GM23338 (cell line): ENCODE results near the gene DLG2. TPM values are rescaled to one million over a fixed set of nuclear protein-coding genes. Genes with fewer than 3 reads are reported as not detected.

Experiments
- ATAC-seq: fragments of 200-7000 bp; cut with Tn5 transposase; 3 replicates; pipeline ENCODE4 v1.9.1; 2020
- DNase-seq: peaks from one replicate; pipeline ENCODE4 v3.0.0-alpha.2; 2015; ENCODE audit warnings: low spot score
- H2AFZ ChIP-seq: fragments of 200-600 bp; sonication (generic); 2 replicates; pipeline ENCODE4 v1.8.0; 2016; ENCODE audit warnings: antibody characterized with exemption, mild to moderate bottlenecking, moderate library complexity
- H3F3A ChIP-seq: fragments of 200-600 bp; sonication (generic); replicated peaks from 2 replicates; pipeline ENCODE4 v1.8.0; 2017; ENCODE audit warnings: antibody characterized with exemption, mixed run types, low read depth
- H3K27ac ChIP-seq: fragments of 200-600 bp; sonication (generic); 2 replicates; pipeline ENCODE4 v1.6.1; 2016; ENCODE audit warnings: low read depth
- H3K27me3 ChIP-seq: fragments of 200-600 bp; sonication (generic); 2 replicates; pipeline ENCODE4 v1.8.0; 2016; ENCODE audit warnings: mild to moderate bottlenecking, mixed run types, moderate library complexity; ENCODE audit not compliant: insufficient read depth
- H3K36me3 ChIP-seq: fragments of 200-600 bp; sonication (generic); 2 replicates; pipeline ENCODE4 v1.8.0; 2016; ENCODE audit warnings: mild to moderate bottlenecking; ENCODE audit not compliant: insufficient read depth
- H3K4me1 ChIP-seq: fragments of 200-600 bp; sonication (generic); 2 replicates; pipeline ENCODE4 v1.8.0; 2016; ENCODE audit warnings: mild to moderate bottlenecking, moderate library complexity; ENCODE audit not compliant: insufficient read depth
- H3K4me2 ChIP-seq: fragments of 200-600 bp; sonication (generic); 2 replicates; pipeline ENCODE4 v1.7.1; 2017; ENCODE audit warnings: mixed run types
- H3K4me3 ChIP-seq: fragments of 200-600 bp; sonication (generic); 2 replicates; pipeline ENCODE4 v1.6.1; 2016; ENCODE audit warnings: mixed run types
- H3K79me2 ChIP-seq: fragments of 200-600 bp; sonication (generic); replicated peaks from 2 replicates; pipeline ENCODE4 v1.8.0; 2017; ENCODE audit warnings: mild to moderate bottlenecking; ENCODE audit not compliant: insufficient read depth
- H3K9me2 ChIP-seq: fragments of 200-600 bp; sonication (generic); 2 replicates; pipeline ENCODE4 v1.8.0; 2017; ENCODE audit not compliant: insufficient read depth
- H4K20me1 ChIP-seq: fragments of 200-600 bp; sonication (generic); replicated peaks from 2 replicates; pipeline ENCODE4 v1.8.0; 2017; ENCODE audit warnings: mild to moderate bottlenecking; ENCODE audit not compliant: insufficient read depth
- H3K27ac Mint-ChIP-seq: 2 replicates; pipeline ENCODE4 v1.8.0; 2020; ENCODE audit warnings: inconsistent platforms, mild to moderate bottlenecking, moderate library complexity, mixed read lengths
- H3K27me3 Mint-ChIP-seq: 3 replicates; pipeline ENCODE4 v1.8.0; 2022; ENCODE audit warnings: low read depth, mild to moderate bottlenecking, moderate library complexity, mixed read lengths, inconsistent platforms; ENCODE audit not compliant: insufficient read depth, poor library complexity
- H3K36me3 Mint-ChIP-seq: 3 replicates; pipeline ENCODE4 v1.8.0; 2021; ENCODE audit warnings: low read depth, mild to moderate bottlenecking, inconsistent platforms, moderate library complexity, mixed read lengths
- H3K4me1 Mint-ChIP-seq: 3 replicates; pipeline ENCODE4 v1.8.0; 2020; ENCODE audit warnings: mild to moderate bottlenecking, inconsistent platforms, mixed read lengths
- H3K4me3 Mint-ChIP-seq: 3 replicates; pipeline ENCODE4 v1.8.0; 2021; ENCODE audit warnings: moderate library complexity, mild to moderate bottlenecking, inconsistent platforms, mixed read lengths
- H3K9me3 Mint-ChIP-seq: 3 replicates; pipeline ENCODE4 v1.8.0; 2020; ENCODE audit warnings: moderate library complexity, mild to moderate bottlenecking, inconsistent platforms, mixed read lengths
- CREB1 ChIP-seq: fragments of 250-450 bp; sonication (Bioruptor Pico); IDR thresholded peaks from 2 replicates; pipeline ENCODE4 v1.5.0; 2020; ENCODE audit warnings: low read depth, mild to moderate bottlenecking, moderate library complexity
- EZH2 ChIP-seq: fragments of 200-600 bp; sonication (generic); IDR thresholded peaks from one replicate; pipeline ENCODE4 v1.8.0; 2017; ENCODE audit warnings: antibody characterized with exemption, mild to moderate bottlenecking, low read depth; ENCODE audit not compliant: unreplicated experiment
- EZH2phosphoT487 ChIP-seq: fragments of 200-600 bp; sonication (generic); IDR thresholded peaks from one replicate; pipeline ENCODE4 v1.8.1; 2018; ENCODE audit warnings: antibody characterized with exemption; ENCODE audit not compliant: unreplicated experiment
- JUNB ChIP-seq: IDR thresholded peaks from one replicate; pipeline ENCODE4 v1.6.1; 2016; ENCODE audit warnings: antibody characterized with exemption; ENCODE audit not compliant: unreplicated experiment
- NANOG ChIP-seq: IDR thresholded peaks from 2 replicates; pipeline ENCODE4 v1.6.1; 2016; ENCODE audit warnings: antibody characterized with exemption, borderline replicate concordance
- STAT1 ChIP-seq: IDR thresholded peaks from one replicate; pipeline ENCODE4 v1.6.1; 2016; ENCODE audit warnings: antibody characterized with exemption; ENCODE audit not compliant: unreplicated experiment
- ZNF114 ChIP-seq: fragments of 250-450 bp; sonication (Bioruptor Pico); IDR thresholded peaks from 2 replicates; pipeline ENCODE4 v1.5.0; 2020; ENCODE audit warnings: mild to moderate bottlenecking, moderate library complexity
- ZNF331 ChIP-seq: fragments of 250-450 bp; sonication (Bioruptor Pico); IDR thresholded peaks from 2 replicates; pipeline ENCODE4 v1.5.0; 2020; ENCODE audit warnings: low read depth, mild to moderate bottlenecking, moderate library complexity
- ZNF462 ChIP-seq: fragments of 250-450 bp; sonication (Bioruptor Pico); IDR thresholded peaks from 2 replicates; pipeline ENCODE4 v1.5.0; 2020; ENCODE audit warnings: mild to moderate bottlenecking, moderate library complexity
- polyA plus RNA-seq: library from polyadenylated mRNA; unstranded; fragments of >200 nt; fragmentation: Nextera tagmentation; extraction: Ambion mirVana; gene quantifications from 2 replicates; pipeline ENCODE4 v1.2.1, GENCODE V29; 2016
- total RNA-seq: library from RNA; depleted of rRNA; stranded (reverse); fragments of >200 nt; shearing (Covaris generic); gene quantifications from 2 replicates; pipeline ENCODE4 v1.2.3, GENCODE V29; 2014
- TF ChIP-seq, protein P1 (sequence below): IDR thresholded peaks from 2 replicates; pipeline ENCODE4 v1.6.1; 2016; ENCODE audit warnings: antibody characterized with exemption
- TF ChIP-seq, protein P2 (sequence below): IDR thresholded peaks from one replicate; pipeline ENCODE4 v1.6.1; 2018; ENCODE audit warnings: antibody characterized with exemption; ENCODE audit not compliant: unreplicated experiment
- TF ChIP-seq, protein P3 (sequence below), 2 experiments: fragments of 200-600 bp in 1 of 2; sonication (generic) in 1 of 2; conservative IDR thresholded peaks; 2 replicates each; pipeline versions ENCODE4 v1.5.1 to v1.6.1; 2016 to 2017; ENCODE audit warnings: antibody characterized with exemption in 2 of 2, low read depth in 2 of 2, mild to moderate bottlenecking in 2 of 2, moderate library complexity in 1 of 2

The DLG2 gene
- total and polyA plus RNA-seq, 2 experiments from 2014 or later, result 19.8 to 21.5 TPM

DNA sequence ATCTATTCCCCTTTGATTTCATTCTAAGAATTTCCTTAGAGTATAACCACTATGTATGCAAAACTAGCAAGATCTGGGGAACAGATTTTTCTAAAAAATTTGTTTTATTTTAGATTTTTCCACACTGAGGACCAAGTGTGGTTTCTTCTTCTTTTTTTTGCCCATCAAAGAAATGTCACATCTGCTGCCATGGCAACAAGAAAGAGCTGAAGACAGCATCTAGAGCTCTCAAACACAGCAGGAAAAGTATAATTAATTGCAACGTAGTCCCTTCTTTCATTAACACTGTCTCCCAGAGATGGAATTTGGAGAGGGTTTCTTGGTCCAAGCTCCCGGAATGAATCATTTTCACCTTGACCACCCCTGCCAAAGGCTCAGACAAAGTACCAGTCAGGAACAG, 2084.3 kb downstream of the DLG2 start (continued):
- TF ChIP-seq, protein P1, sequence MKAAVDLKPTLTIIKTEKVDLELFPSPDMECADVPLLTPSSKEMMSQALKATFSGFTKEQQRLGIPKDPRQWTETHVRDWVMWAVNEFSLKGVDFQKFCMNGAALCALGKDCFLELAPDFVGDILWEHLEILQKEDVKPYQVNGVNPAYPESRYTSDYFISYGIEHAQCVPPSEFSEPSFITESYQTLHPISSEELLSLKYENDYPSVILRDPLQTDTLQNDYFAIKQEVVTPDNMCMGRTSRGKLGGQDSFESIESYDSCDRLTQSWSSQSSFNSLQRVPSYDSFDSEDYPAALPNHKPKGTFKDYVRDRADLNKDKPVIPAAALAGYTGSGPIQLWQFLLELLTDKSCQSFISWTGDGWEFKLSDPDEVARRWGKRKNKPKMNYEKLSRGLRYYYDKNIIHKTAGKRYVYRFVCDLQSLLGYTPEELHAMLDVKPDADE, result no peak

DNA sequence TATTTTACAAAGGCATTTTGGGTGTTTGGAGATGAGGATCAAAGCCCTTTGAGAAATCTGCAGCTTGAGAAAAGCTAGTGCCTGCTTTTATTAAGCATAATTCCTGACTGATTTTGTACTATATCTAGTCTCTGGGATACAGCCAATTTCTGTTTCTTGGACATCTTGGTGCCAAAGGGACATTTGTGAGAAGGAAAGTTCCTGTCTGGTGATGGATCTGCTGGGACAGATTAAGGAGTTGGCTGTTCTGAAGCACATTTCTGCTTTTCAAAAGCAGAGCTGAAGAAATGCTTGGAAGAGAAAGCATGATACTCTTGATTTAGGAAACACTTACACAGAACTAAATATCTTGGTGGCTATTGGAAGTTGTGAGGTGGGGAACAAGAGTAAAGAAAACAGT, 2086.4 kb downstream of the DLG2 start:
- 0 out of 2 replicates have a peak, but pooled peaks cover 2% of the 10 kb centered on the region for H3K4me1 ChIP-seq
- Mint-ChIP-seq H3K4me3 (no peak overlapping the region), H3K27me3 (peaks cover 2% of the 10 kb centered on the region), H3K36me3 (no peaks in the 10 kb centered on the region), H3K27ac (no peak overlapping the region), H3K4me1 (peaks cover 5% of the 10 kb centered on the region), H3K9me3 (no peaks in the 10 kb centered on the region)
- no peak overlapping the region for H3K4me2 ChIP-seq
- no peak overlapping the region for H3K27ac ChIP-seq
- no peaks in the 10 kb centered on the region for H4K20me1 ChIP-seq
- ATAC-seq (no peak), DNase-seq (no peak)
- H3K36me3 ChIP-seq, result no peaks in the 10 kb centered on the region
- H3K27me3 ChIP-seq, result no peaks in the 10 kb centered on the region
- H3K9me2 ChIP-seq, result no peaks in the 10 kb centered on the region
- no peaks in the 10 kb centered on the region for H3K79me2 ChIP-seq
- H2AFZ ChIP-seq, result no peak overlapping the region
- no peaks in the 10 kb centered on the region for H3F3A ChIP-seq
- no peak overlapping the region for H3K4me3 ChIP-seq
- TF ChIP-seq, protein P2, sequence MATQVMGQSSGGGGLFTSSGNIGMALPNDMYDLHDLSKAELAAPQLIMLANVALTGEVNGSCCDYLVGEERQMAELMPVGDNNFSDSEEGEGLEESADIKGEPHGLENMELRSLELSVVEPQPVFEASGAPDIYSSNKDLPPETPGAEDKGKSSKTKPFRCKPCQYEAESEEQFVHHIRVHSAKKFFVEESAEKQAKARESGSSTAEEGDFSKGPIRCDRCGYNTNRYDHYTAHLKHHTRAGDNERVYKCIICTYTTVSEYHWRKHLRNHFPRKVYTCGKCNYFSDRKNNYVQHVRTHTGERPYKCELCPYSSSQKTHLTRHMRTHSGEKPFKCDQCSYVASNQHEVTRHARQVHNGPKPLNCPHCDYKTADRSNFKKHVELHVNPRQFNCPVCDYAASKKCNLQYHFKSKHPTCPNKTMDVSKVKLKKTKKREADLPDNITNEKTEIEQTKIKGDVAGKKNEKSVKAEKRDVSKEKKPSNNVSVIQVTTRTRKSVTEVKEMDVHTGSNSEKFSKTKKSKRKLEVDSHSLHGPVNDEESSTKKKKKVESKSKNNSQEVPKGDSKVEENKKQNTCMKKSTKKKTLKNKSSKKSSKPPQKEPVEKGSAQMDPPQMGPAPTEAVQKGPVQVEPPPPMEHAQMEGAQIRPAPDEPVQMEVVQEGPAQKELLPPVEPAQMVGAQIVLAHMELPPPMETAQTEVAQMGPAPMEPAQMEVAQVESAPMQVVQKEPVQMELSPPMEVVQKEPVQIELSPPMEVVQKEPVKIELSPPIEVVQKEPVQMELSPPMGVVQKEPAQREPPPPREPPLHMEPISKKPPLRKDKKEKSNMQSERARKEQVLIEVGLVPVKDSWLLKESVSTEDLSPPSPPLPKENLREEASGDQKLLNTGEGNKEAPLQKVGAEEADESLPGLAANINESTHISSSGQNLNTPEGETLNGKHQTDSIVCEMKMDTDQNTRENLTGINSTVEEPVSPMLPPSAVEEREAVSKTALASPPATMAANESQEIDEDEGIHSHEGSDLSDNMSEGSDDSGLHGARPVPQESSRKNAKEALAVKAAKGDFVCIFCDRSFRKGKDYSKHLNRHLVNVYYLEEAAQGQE, result no peak
- TF ChIP-seq, protein P3, sequence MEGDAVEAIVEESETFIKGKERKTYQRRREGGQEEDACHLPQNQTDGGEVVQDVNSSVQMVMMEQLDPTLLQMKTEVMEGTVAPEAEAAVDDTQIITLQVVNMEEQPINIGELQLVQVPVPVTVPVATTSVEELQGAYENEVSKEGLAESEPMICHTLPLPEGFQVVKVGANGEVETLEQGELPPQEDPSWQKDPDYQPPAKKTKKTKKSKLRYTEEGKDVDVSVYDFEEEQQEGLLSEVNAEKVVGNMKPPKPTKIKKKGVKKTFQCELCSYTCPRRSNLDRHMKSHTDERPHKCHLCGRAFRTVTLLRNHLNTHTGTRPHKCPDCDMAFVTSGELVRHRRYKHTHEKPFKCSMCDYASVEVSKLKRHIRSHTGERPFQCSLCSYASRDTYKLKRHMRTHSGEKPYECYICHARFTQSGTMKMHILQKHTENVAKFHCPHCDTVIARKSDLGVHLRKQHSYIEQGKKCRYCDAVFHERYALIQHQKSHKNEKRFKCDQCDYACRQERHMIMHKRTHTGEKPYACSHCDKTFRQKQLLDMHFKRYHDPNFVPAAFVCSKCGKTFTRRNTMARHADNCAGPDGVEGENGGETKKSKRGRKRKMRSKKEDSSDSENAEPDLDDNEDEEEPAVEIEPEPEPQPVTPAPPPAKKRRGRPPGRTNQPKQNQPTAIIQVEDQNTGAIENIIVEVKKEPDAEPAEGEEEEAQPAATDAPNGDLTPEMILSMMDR (conservative IDR thresholded peaks at IDR 0.05; ENCODE audit: low read depth in 2 of 2), result no peak
- TF ChIP-seq CREB1, result no peak
- no peak for TF ChIP-seq EZH2phosphoT487
- no peak for TF ChIP-seq ZNF331
- TF ChIP-seq ZNF462 (CRISPR knock-in tag), result no peak
- no peak for TF ChIP-seq STAT1
- TF ChIP-seq NANOG, result no peak
- no peak for TF ChIP-seq JUNB
- TF ChIP-seq, protein P1, result no peak
- no peak for TF ChIP-seq ZNF114 (CRISPR knock-in tag)
- no peak for TF ChIP-seq EZH2
